ENCODE results near the gene BLVRA.
"Not testable (repeated sequence)": the region's sequence is repeated elsewhere in the genome, so short reads cannot be mapped to it uniquely, and the experiment has no call there.

The BLVRA gene, protein sequence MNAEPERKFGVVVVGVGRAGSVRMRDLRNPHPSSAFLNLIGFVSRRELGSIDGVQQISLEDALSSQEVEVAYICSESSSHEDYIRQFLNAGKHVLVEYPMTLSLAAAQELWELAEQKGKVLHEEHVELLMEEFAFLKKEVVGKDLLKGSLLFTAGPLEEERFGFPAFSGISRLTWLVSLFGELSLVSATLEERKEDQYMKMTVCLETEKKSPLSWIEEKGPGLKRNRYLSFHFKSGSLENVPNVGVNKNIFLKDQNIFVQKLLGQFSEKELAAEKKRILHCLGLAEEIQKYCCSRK

DNA sequence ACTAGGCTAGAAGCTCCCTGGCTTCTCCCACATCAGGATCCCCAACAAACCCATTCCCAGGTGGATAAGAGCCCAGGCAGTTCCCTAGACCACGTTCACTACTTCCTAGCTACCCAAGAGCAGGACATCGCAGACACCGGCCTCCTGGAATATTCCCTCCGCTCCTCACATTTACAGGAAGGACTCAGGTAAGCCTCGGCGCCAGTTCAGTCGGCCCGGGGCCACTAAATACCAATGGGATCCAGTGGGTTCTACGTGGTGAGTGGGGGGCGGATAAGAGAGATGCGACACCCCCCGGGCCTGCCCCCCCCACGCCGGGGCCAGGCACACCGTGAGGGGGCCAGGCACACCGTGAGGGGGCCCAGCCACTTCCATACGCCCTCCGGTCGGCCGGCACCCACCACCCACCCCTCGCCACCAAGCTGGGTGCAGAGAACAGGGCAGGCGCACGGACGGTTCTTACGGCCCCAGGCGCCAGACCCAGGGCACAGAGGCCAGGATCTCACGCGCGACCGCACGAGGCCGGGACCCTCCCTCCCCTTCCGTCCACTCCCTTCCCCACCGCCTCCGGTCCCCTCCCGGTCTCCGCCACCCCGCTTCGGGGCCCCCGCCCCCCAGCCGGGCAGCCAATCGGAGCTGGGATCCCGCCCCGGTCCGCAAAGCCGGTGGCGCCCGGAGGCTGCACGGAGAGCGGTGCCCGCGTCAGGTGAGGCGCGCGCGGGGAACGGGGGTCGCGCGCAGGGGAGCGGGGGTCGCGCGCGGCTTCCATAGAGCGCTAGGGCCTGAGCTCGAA lies at the start of gene BLVRA:
BLVRA (plus strand) TSS at position 652 of the 793 bp plus-strand sequence. CDS start 12,479 bp downstream, outside the sequence.
- Mint-ChIP-seq H3K27ac (peak within 1 kb of the TSS; percentile 77), H3K27me3 (peaks cover 20% of the 10 kb centered on the region), H3K4me1 (ENCODE audit: low read depth) (peaks cover 47% of the 10 kb centered on the region), H3K9me3 (no peaks in the 10 kb centered on the region), H3K4me3 (peak within 1 kb of the TSS; percentile 81), H3K36me3 (ENCODE audit: low read depth) (no peaks in the 10 kb centered on the region)
- peak; percentile 80 for DNase-seq

DNA sequence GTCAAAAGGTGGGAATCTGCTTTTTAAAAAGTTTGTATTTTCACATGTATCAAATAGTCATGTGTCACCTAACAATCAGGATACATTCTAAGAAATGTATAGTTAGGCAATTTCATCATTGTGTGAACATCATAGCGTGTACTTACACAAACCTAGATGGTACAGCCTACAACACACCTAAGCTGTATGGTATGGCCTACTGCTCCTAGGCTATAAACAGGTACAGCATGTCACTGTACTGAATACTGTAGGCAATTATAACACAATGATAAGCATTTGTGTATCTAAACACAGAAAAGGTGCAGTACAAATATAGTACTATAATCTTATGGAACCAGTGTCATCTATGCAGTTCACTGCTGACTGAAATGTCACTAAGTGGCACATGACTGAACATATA lies 47.0 kb upstream of the BLVRA start:
- Mint-ChIP-seq H3K27ac (no peak overlapping the region), H3K4me3 (no peak overlapping the region), H3K27me3 (no peaks in the 10 kb centered on the region), H3K9me3 (no peaks in the 10 kb centered on the region), H3K4me1 (ENCODE audit: low read depth) (peaks cover 37% of the 10 kb centered on the region), H3K36me3 (ENCODE audit: low read depth) (peaks cover 60% of the 10 kb centered on the region)
- DNase-seq, result no peak

DNA sequence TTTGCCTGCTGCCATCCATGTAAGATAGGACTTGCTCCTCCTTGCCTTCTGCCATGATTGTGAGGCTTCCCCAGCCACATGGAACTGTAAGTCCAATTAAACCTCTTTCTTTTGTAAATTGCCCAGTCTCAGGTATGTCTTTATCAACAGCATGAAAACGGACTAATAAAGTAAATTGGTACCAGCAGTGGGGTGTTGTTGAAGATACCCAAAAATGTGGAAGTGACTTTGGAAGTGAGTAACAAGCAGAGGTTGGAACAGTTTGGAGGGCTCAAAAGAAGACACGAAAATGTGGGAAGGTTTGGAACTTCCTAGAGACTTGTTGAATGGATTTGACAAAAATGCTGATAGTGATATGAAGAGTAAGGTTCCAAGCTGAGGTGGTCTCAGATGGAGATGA lies 42.5 kb upstream of the BLVRA start:
- H3K4me3 Mint-ChIP-seq, H3K27ac Mint-ChIP-seq, DNase-seq, H3K27me3 Mint-ChIP-seq, H3K9me3 Mint-ChIP-seq: not testable (repeated sequence)
- peaks cover 62% of the 10 kb centered on the region for H3K36me3 Mint-ChIP-seq (ENCODE audit: low read depth)
- peaks cover 58% of the 10 kb centered on the region for H3K4me1 Mint-ChIP-seq (ENCODE audit: low read depth)

DNA sequence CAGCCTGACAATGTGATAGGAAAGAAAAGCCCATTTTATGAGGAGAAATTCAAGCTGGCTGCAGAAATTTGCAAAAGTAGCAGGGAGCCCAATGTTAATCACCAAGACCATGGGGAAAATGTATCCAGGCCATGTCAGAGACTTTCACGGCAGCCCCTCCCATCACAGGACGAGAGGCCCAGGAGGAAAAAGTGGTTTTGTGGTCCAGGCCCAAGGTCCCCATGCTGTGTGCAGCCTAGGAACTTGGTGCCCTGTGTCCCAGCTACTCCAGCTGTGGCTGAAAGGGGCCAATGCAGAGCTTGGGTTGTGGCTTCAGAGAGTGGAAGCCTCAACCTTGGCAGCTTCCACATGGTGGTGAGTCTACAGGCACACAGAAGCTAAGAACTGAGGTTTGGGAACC lies 41.9 kb upstream of the BLVRA start:
- no peak overlapping the region for H3K27ac Mint-ChIP-seq
- peaks cover 60% of the 10 kb centered on the region for H3K4me1 Mint-ChIP-seq (ENCODE audit: low read depth)
- H3K4me3 Mint-ChIP-seq, result no peak overlapping the region
- peaks cover 62% of the 10 kb centered on the region for H3K36me3 Mint-ChIP-seq (ENCODE audit: low read depth)
- no peaks in the 10 kb centered on the region for H3K27me3 Mint-ChIP-seq
- DNase-seq, result no peak
- no peaks in the 10 kb centered on the region for H3K9me3 Mint-ChIP-seq

DNA sequence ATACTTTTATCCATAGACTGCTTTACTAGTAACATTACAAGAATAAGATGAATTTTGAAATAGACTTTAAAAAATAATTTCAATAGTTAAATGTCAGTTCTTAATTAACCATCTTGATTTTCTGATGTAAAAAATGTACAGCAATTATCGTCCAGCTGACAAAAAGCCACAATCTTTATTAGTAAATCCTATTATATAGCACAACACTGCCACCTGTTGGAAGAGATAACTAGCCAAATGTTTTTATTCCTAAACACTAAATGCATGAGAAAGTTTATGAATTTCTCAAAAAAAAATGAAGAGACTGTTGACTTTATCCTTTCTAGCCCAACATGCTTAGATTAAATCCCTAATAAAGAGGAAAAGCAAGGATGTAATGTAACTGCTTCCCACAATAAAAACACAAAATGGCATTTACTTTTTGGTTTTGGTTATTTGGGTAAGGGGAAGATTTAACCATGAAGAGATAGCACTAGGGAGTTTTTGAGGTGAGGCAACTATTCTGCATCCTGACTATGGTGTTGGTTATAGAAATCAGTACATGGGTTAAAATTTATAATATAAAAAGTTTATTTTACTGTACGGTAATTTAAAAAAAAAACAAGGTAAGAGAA lies 37.2 kb upstream of the BLVRA start:
- H3K36me3 Mint-ChIP-seq (ENCODE audit: low read depth), result peaks cover 54% of the 10 kb centered on the region
- H3K9me3 Mint-ChIP-seq, result no peaks in the 10 kb centered on the region
- no peak overlapping the region for H3K4me3 Mint-ChIP-seq
- H3K27ac Mint-ChIP-seq, result no peak overlapping the region
- H3K4me1 Mint-ChIP-seq (ENCODE audit: low read depth), result peaks cover 59% of the 10 kb centered on the region
- no peaks in the 10 kb centered on the region for H3K27me3 Mint-ChIP-seq
- no peak for DNase-seq

DNA sequence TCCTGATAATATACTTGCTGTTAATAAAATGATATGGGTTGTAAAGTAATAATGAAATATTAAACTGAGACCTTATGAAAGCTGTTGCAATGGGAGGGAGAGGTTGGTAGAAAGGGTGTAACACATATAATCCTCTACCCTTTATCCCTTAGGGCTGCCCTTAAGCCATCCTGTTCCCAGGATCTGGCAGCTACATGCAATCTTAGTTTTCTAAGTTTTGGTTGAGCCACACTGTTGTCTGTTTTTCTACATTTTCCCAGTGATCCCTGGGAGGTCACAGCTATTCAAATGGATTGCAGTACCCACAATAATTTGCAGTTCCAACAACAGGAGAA lies 35.5 kb upstream of the BLVRA start:
- peaks cover 57% of the 10 kb centered on the region for H3K4me1 Mint-ChIP-seq (ENCODE audit: low read depth)
- H3K36me3 Mint-ChIP-seq (ENCODE audit: low read depth), result peaks cover 52% of the 10 kb centered on the region
- H3K27ac Mint-ChIP-seq, result peak overlapping the region; percentile 35
- H3K27me3 Mint-ChIP-seq, result no peaks in the 10 kb centered on the region
- no peak for DNase-seq
- H3K9me3 Mint-ChIP-seq, result no peaks in the 10 kb centered on the region
- H3K4me3 Mint-ChIP-seq, result no peak overlapping the region

DNA sequence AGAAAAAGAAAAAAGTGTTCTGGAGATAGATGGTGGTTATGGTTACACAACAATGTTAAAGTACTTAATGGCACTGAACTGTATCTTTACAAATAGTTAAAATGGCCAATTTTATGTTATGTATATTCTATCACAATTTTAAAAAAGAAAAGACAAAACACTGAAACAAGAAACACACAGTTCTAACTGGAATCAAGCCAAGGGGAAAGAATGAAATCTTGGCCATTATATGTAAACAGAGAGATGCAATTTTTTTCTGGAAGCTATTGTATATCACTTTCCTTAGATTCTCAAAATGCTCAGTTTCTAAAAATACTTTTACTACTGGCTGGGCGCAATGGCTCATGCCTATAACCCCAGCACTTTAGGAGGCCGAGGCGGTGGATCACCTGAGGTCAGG lies 33.2 kb upstream of the BLVRA start:
- H3K36me3 Mint-ChIP-seq (ENCODE audit: low read depth), result peaks cover 58% of the 10 kb centered on the region
- H3K4me3 Mint-ChIP-seq, result no peak overlapping the region
- peaks cover 58% of the 10 kb centered on the region for H3K4me1 Mint-ChIP-seq (ENCODE audit: low read depth)
- no peaks in the 10 kb centered on the region for H3K9me3 Mint-ChIP-seq
- DNase-seq, result no peak
- no peak overlapping the region for H3K27ac Mint-ChIP-seq
- no peaks in the 10 kb centered on the region for H3K27me3 Mint-ChIP-seq

DNA sequence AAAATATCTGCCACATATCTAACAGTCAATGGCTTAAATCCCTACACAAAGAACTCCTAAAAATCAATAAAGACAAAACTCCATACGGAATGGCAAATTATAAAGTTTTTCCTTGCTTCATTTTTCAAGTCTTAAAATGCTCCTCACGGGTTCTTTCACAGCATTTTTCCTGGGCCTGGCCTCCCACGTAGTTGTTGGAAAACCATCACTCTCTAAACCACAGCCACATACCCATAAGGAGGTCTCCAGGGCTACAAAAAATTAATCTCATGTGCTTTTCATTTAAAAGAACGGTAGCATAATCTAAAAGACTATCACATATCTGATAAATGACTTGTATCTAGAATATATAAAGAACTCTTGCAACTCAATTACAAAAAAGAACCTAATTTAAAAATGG lies 32.0 kb upstream of the BLVRA start:
- Mint-ChIP-seq H3K27ac (no peak overlapping the region), H3K4me1 (ENCODE audit: low read depth) (peaks cover 48% of the 10 kb centered on the region), H3K9me3 (no peaks in the 10 kb centered on the region), H3K27me3 (no peaks in the 10 kb centered on the region), H3K4me3 (peak overlapping the region; percentile 94), H3K36me3 (ENCODE audit: low read depth) (peaks cover 49% of the 10 kb centered on the region)
- DNase-seq, result no peak

DNA sequence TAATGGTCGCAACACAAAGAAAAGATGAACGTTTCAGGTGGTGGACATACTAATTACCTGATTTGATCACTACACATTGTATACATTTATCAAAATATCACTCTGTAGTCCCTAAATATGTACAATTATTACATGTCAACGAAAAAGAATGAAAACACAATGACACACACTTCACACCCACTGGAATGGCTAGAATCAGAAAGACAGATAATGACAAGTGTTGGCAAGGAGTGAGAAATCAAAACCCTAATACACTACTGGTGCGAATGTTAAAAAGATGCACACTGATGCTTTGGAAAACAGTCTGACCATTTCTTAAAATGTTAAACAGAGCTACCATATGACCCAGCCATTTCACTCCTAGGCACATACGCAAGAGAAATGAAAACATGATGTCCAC lies 31.5 kb upstream of the BLVRA start:
- H3K4me3 Mint-ChIP-seq, result peak overlapping the region; percentile 94
- peaks cover 47% of the 10 kb centered on the region for H3K4me1 Mint-ChIP-seq (ENCODE audit: low read depth)
- H3K36me3 Mint-ChIP-seq (ENCODE audit: low read depth), result peaks cover 49% of the 10 kb centered on the region
- no peaks in the 10 kb centered on the region for H3K9me3 Mint-ChIP-seq
- H3K27me3 Mint-ChIP-seq, result no peaks in the 10 kb centered on the region
- H3K27ac Mint-ChIP-seq, result no peak overlapping the region
- DNase-seq, result no peak

DNA sequence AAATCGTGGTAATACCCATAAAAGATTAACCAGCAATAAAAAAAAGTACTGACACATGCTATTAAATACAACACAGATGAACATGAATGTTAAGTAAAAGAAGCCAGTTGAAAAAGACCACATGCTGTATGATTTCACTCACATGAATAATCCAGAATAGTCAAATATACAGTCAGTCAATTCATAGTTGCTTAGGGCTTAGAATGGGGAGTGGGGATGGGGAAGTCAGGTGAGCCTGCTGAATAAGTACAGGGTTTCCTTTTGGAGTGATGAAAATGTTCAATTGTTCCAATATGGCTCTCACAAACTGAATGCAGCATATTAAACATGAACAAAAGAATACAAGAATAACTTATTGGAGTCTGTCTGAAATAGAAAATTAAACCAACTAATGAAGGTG lies 31.0 kb upstream of the BLVRA start:
- Mint-ChIP-seq H3K27ac (peak overlapping the region; percentile 23), H3K4me1 (ENCODE audit: low read depth) (peaks cover 49% of the 10 kb centered on the region), H3K9me3 (no peaks in the 10 kb centered on the region), H3K36me3 (ENCODE audit: low read depth) (peaks cover 49% of the 10 kb centered on the region), H3K4me3 (peak overlapping the region; percentile 94), H3K27me3 (no peaks in the 10 kb centered on the region)
- DNase-seq, result no peak

DNA sequence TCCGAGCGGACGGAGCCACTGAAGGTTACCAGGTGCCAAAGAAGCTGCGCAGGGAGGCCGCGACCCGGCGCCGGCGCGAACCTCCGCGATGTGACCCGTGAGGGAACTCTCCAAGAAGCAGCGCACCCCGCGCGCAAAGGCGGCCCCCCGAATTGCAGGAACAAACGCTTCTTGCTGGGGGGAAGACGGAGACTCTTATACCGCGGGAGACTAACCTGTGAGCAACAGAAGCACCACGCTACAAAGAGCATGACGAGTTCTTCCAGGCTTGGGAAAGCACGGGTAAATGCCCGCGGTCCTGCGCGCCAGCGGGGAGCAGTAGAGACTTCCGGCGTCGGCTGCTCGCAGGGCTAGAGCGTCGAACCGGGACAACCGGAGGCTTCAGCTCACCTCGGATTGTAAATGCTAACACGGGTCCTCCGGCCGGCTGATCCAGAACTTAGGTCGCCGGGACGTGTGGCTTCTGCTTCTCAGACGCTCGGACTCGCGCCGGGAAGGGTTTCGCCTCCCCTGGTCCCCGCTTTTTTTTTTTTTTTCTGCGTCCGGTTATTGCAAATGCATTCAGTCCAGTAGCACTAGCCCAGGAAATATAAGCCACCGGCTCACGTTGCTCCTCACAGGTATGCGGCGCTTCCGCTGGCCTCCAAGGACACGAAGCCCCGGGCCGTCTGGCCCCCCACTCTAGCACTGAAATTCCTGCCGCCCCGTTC lies 29.1 kb upstream of the BLVRA start, which contains the start of gene COA1:
COA1 (minus strand) TSS at position 310 of the 710 bp plus-strand sequence. CDS start 80,909 bp downstream, outside the sequence.
- H3K4me1 Mint-ChIP-seq (ENCODE audit: low read depth), result peaks cover 42% of the 10 kb centered on the region

DNA sequence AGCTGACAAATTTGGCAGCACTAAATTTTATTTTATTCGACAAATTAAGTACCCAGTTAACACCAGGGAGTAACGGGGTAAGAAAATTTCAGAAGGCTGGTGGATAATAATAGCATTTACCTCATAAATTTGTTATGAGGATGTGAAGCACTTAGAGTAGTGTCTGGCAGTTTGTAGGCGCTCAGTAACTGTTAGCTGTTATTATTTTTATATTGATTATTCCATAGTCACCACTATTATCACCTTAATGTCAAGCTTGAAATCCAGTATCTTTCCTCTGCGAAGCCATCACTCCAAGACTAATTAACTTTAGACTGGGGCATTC lies 28.6 kb upstream of the BLVRA start:
- peaks cover 38% of the 10 kb centered on the region for H3K36me3 Mint-ChIP-seq (ENCODE audit: low read depth)
- peak overlapping the region; percentile 92 for H3K27ac Mint-ChIP-seq
- no peaks in the 10 kb centered on the region for H3K27me3 Mint-ChIP-seq
- peak overlapping the region; percentile 94 for H3K4me3 Mint-ChIP-seq
- DNase-seq, result no peak
- H3K9me3 Mint-ChIP-seq, result no peaks in the 10 kb centered on the region
- peaks cover 43% of the 10 kb centered on the region for H3K4me1 Mint-ChIP-seq (ENCODE audit: low read depth)

More for the DNA sequence above, 29.1 kb upstream of the BLVRA start, which contains the start of gene COA1:
- peak; percentile 88 for DNase-seq
- Mint-ChIP-seq H3K36me3 (ENCODE audit: low read depth) (peaks cover 42% of the 10 kb centered on the region), H3K27me3 (no peaks in the 10 kb centered on the region), H3K9me3 (no peaks in the 10 kb centered on the region), H3K27ac (peak within 1 kb of the TSS; percentile 92), H3K4me3 (peak within 1 kb of the TSS; percentile 94)

DNA sequence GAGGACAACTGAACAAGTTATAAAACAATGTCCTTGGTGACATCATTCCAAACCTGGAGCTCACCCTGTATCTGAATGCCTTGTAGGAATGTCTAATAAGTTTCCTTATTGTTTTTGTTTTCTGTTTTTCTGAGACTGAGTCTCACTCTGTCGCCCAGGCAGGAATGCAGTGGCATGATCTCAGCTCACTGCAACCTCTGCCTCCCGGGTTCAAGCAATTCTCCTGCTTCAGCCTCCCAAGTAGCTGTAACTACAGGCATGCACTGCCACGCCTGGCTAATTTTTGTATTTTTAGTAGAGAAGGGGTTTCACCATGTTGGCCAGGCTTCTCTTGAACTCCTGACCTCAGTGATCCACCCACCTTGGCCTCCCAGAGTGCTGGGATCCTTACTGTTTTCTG lies 27.0 kb upstream of the BLVRA start:
- Mint-ChIP-seq H3K4me1 (ENCODE audit: low read depth) (peaks cover 51% of the 10 kb centered on the region), H3K36me3 (ENCODE audit: low read depth) (peaks cover 28% of the 10 kb centered on the region)
- H3K27ac Mint-ChIP-seq, H3K27me3 Mint-ChIP-seq, DNase-seq, H3K9me3 Mint-ChIP-seq, H3K4me3 Mint-ChIP-seq: not testable (repeated sequence)

DNA sequence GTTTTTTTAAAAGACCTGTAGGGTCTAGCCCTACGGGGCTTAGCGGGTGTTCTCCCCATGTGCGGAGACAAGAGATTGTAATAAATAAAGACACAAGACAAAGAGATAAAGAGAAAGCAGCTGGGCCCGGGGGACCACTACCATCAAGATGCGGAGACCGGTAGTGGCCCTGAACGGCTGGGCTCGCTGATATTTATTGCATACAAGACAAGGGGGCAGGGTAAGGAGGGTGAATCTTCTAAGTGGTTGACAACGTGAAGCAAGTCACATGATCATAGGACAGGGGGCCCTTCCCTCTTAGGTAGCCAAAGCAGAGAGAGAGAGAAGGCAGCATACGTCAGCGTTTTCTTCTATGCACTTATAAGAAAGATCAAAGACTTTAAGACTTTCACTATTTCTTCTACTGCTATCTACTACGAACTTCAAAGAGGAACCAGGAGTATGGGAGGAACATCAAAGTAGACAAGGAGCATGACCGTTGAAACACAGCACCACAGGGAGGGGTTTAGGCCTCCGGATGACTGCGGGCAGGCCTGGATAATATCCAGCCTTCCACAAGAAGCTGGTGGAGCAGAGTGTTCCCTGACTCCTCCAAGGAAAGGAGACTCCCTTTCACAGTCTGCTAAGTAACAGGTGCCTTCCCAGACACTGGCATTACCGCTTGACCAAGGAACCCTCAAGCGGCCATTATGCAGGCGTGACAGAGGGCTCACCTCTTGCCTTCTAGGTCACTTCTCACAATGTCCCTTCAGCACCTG lies 23.7 kb upstream of the BLVRA start:
- not testable (repeated sequence) for H3K27ac Mint-ChIP-seq

More for the DNA sequence above, 23.7 kb upstream of the BLVRA start:
- not testable (repeated sequence) for DNase-seq; H3K9me3 Mint-ChIP-seq; H3K36me3 Mint-ChIP-seq (ENCODE audit: low read depth); H3K4me3 Mint-ChIP-seq; H3K27me3 Mint-ChIP-seq
- H3K4me1 Mint-ChIP-seq (ENCODE audit: low read depth), result peaks cover 32% of the 10 kb centered on the region
